Dedifferentiated amniotic fluid mesenchymal stem cell (primary cell): ENCODE measurements around the gene GPX2.

Experiments used
- DNase-seq: peaks from one replicate; pipeline ENCODE4 v3.0.0-alpha.2; 2016; ENCODE audit errors: extremely low spot score

The GPX2 gene

DNA sequence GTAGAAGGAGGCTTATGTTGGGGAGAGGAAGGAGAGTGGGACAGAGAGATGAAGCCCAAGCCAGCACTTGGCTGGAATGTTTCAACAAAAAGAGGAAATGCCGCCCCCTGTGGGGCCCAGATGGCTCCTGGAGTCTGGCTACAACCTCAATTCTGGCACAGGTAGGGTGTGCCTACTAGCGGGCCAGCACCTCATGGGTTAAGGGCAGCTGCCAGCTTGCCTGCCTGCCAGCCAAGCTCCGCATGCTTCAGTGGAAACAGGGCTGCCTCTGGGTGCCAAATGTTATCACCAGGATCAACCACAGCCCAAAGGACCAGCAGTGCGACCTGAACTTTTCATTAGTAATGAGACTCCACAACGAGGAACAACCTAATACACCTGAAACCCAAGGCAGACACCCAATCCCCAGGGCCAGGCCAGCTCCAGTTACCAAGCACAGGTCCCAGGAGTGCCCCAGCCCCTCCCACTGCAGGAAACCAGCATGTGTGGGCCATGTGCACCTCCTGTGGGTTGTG is 18.3 kb upstream of the GPX2 start:
- no peak for DNase-seq

DNA sequence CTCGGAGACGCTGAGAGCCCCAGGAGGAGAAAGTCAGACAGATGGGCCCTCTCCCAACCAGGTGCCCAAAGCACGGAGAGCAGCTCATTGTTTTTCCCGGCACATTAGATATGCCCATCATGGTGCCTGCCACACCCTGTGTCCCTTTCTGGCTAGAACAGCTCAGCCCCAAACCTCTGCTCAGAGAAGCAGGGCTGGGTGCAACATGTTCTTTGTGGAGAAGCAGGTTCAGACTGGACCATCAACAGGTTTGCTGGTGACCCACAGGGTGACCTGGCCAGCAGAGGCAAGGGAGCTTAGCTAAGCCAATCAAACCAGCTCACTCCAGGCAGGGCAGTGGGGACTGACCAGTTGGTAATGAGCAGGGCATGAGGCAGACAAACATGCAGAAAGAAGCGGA is 16.2 kb upstream of the GPX2 start:
- DNase-seq = no peak

DNA sequence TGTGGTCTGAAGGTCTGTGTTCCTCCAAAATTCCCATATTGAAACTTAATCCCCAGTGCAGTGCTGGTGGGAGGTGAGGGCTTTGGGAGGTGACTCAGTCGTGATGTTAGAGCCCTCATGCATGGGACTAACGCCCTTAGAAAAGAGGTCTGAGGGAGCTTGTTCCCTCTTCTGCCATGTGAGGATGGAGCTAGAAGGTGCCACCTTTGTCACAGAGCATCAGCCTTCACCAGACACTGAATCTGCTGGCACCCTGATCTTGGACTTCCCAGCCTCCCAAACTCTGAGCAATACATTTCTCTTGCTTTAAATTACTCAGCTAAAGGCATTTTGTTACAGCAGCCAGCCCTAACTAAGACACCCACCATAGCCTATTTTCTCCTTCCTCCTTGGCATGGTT is 15.7 kb upstream of the GPX2 start:
- no peak for DNase-seq

DNA sequence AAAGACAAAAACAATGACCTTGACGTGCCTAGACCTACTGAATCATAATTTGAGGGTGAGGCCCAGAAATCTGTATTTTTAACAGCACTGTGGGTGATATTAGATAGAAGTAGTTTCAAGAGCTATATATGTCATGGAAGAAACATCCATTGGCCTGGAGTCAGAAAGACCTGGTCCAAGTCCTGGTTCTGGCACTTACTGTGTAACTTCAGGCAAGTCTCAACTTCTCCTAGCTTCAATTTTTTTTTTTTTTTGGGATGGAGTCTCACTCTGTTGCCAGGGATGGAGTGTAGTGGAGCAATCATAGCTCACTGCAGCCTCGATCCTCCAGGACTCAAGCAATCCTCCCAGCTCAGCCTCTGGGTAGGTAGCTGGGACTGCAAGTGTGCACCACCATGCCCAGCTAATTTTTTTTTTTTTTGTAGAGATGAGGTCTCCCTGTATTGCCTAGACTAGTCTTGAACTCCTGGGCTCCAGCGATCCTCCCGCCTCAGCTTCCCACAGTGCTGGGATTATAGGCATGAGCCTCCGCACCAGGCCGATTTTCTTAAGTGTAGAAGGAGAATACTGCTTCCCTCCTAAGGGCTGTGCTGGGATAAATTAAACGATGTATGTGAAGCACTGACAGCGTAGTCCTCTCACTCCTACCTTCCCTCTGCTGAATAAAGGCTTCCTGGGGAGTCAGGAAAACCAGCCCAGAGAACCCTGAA is 14.3 kb upstream of the GPX2 start:
- DNase-seq = no peak

DNA sequence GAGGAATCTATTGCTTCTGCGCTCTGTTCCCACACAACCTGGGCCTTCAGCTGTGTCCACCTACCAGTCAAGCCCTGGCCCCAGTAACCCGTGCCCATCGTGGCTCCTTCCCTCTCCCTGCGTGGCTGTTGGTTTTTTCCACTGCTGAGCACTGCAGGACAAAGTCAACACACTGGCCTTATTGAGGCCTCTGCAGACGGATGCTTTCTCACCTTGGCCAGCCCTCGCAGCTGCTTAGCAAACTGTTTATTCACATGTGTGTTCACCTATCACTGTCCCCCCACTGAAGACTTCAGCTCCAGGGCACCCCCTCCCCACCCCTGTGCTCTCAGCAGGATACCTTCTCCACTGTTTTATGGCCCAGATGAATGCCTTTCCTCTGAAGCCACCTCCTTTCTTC is 12.8 kb upstream of the GPX2 start:
- DNase-seq = no peak

DNA sequence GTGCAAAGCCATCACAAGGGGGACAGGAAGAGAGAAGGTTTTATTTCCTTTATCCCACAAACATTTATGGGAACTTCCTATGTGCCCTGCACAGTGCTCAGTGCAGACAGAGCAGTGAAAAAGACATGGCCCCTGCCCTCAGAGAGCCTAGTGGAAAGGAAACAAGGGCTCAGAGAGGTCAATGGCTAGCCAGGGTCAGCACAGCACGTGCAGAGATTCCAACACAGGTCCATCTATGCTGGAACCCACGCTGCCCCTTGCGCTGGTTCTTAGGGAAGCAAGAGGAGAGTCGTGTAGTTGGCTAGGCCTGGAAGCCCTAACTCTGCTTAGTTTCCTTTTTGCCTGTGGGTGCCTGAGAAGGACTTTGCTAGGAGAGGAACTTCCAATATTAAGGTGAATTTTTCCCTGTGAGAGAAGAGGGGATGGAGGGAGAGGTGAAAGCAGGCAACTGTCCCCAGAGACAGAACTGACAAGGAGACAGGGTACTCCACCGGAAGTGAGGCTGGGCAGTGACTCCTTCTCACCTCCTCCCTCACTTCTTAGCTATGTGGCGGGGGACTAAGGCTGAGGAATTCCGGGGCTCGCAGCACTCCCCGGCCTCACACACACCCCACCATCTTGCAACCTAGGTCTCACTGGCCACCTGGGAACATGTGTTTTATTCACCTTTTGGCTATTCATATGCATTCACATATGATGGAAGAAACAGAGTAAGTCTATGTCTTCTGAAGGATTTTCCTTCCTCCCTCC is 12.1 kb upstream of the GPX2 start:
- no peak for DNase-seq

DNA sequence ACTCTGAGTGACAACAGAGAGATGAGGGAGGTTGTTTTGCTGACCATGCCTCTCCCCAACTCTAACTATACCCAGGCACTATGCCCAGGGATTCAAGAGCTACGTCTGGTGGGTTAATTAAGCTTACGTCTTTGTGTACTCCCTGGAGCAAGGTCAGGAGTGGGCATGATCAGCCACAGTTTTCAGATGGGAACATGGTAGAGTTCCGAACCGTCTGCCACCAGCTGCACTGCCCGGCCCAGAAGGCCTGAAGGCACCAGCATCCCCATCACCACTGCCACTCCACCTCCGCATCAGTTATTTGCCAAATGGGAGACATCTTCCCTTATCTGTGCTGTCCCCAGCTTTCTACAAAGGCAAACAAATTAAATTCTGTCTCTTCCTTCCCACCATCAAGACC is 11.1 kb upstream of the GPX2 start:
- no peak for DNase-seq

DNA sequence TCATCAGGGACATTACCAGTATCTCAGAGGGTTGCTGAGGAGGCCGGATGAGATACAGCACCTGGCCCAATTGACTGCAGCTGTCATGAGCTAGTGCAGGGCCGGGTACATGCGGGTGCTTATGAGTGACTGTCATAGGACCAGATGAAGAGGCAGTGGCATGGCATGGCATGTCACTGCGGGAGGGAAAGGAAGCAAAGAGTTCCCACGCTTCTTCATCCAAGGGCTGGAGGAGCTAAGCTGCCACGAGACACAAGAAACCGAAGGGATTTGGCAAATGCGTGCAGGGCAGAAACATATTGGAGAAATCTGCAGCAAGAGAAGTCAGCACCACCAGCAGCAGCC is 10.7 kb upstream of the GPX2 start:
- no peak for DNase-seq

DNA sequence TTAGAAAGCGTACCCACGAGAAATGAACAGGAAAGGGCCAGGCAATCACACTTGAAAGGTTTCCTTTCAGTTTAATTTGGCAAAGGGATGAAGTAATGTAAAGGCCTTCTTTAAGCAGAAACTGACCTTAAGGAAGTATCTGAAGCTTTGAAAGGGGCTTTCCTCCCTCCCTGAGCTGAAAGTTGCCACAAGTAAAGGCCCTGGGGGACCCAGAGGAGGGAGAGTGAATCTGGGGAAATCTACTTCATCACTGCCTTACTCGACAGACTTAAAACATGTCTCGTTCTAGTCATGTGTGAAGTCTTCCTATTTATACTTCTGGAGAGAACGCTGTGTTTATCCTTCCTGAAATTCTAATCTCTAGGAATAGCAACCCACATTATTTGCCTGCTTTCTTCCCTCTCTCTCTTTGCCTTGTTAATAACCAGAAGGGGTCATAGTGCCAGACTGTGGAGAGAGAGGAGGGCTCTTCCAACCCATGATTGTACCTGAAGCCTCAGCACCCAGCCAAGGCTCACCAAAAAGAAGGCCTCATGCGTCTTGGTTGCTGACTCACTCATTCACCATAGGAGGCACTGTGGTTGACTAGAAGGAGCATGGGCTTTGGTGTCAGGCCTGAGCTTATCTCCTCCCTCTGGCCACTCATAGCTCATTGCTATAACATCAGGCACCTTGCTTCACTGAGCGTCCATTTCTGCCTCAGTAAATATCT is 10.2 kb upstream of the GPX2 start:
- no peak for DNase-seq

DNA sequence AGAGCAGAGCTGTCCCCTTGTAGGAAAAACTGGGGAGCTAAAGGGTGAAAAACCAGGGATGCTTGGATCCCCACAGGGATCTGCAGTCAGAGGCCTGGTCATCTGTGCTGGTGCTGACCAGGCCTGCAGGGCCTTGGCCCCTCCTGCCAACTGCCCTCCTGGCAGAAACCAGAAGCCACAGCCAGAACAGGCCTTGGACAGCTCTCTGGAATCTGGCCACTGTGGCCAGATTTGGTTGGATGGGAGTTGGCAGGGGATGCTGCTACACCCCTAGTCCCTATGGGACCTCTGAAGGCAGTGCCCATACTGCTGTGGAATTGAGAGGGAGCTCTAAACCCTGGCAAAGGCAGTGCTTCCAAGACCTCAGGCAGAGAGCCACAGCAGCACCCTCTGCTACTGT is 9.2 kb upstream of the GPX2 start:
- no peak for DNase-seq

DNA sequence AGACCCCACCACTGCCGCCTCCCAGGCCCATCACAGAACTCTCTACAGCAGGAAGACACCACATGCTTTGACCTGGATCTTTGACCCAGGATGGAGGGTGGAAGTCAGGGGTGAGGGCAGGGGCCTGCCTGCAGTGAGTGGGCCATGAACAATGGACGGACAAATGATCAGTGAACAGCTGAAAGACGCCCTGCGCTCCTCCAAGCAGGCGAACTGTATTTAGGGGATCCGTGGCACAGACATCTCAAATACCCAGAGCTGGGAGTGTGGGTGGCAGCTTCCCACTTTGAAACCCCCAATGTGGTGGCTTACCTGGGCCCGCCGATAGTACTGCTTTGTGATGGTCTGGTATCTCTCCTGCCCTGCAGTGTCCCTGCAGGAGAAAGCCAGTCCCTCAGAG is 8.7 kb upstream of the GPX2 start:
- no peak for DNase-seq

DNA sequence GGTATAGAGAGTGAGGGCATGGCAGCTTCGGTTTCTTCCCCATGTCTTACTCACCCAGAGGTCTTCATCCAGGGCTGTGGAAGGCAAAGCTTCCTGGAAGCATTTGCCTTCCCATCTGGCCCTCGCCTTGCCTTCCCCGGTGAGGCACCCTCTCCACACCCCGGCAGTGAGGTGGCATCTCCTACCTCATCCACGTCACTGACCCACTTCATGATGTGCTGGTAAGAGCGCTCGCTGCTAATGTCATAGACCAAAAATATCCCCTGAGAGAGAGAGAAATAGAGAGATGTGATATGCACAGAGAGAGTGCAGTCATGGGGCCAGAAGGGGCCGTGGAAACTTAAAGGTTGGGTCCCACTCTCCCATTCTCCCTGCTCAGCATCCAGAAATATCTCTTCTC is 8.3 kb upstream of the GPX2 start:
- DNase-seq = no peak

DNA sequence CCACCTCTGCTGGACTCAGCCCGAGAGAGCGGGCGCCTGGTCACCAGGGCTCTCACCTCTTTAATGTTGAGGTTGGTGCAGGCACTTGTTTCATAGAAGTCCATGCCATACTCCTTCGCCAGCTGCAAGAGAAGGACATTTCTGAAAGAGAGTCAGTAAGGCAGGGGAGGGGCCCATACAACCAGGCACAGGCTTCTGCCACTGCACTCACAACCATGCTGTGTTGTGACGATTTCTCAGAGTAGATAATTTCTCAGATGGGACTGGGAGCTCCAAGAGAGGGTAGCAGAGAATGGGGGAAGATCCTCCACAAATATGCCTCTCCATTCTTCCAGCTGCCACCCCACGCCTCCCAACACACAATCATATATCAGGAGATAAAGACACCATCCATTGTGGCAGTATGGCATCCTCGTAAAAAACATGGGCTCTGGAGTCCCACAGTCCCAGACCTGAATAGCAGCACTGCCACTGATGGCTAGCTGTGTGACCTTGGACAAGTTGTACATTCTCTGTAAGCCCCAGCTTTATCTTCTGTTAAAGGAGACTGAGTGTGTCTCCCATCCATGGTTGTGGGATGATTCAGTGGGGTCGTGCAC is 6.2 kb upstream of the GPX2 start:
- no peak for DNase-seq

DNA sequence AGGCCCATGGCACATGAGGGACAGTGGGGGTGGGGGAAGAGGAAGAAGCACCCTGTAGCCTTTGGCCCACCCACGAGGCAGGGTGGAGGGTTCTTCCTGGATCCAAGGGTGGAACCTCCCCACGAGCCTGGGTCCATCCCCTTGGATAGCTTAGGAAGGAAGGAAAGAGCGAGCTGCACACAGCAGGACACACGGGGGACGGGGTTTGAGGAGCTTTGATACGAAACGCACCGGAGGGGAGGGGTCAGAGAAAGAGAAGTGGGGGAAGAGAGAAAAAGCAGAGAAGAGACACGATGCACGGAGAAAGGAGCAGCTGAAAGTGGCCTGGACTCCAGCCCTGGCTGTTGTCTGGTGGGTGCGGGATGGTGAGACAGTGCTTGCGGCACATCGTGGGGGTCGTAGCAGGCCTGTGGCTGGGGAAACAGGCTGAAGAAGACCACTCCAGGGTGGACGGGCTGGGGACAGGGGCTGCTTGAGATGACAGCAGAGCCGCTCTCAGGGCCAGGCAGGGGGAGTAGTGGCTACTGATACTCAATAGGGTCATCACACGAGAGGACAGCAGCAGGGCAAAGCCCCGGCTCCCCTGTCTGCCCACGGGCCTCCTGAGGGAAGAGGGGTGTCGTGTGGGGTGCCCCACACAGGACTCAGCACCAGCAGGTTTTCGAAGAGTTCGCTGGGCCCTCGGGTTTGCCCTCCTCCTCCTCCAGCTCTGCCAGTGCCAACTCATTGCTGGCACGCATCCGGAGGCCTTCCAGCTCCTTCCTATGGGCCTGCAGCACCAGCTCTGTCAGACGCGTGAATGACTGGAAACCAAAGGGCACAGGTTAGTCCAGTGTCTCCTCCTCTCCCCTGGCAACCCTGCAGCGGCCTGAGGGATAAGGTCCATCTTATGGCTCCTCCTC is 5.4 kb upstream of the GPX2 start:
- no peak for DNase-seq

DNA sequence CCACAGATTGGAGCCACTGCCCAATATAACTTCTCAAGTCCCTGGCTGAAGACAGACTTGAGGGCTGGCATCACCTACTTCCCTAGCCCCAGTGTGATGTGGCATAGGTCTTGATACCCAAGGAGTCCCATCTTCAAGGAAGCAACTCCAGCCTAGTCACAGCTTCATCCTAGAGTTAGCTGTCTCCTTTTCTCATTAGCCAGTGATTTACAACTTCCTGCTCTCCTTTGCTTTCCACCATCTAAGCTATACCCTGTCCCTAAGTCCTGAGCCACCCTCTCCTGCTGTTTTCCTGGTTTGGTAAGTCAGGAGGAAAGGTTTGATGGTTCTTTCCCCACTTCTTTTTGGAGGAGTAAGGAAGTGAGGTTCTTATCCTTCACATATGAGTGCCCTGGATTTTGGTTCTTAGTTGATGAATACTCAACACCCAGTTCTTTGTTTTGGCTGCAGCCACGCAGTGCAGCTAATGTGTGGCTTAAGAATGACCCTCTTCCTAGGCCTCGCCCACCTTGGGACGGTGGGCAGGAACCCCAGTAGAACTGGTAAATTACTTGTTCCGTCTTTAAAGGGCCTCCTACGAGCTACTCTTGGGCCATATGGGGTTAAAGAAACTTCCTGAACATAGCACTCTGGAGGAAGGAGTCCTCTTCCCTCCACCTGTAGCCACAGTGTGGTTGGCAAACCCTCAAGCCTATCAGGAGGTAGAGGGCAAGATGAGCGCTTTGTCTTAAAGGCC is 3.9 kb upstream of the GPX2 start:
- no peak for DNase-seq

DNA sequence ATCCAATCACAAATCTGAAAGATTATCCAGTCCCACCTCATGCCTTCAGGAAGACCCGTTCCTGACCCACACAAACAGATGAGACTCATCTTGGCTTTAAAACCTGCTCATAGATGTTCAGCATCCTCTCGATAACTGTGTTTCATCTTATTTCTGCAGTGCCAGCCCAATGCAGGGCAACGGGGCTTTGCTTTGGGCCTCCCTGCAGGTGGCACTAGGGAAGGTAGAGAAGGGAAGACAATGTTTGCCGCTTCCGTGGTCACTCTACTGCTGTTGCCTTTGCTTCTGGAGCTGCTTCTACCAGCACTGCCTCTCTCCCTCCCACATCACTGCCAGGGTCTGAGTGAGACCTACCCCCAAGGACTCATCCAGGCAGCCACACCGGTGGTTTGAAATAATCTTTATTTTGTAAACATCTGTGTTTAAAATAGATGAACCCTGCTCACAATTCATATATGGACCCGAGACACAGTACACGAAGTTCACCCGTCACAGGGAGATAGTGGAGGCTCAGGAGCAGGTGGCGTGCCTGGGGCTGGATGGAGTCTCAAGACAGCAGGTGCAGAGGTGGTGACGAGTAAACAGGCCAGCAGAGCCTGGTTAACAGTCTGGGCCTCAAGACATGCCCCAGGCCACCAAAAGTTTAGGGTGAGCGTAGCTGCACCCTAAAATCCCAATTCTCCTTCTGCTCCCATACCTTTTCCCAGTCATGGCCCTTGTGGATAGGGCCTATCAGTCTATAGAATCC is 3.1 kb upstream of the GPX2 start:
- no peak for DNase-seq

DNA sequence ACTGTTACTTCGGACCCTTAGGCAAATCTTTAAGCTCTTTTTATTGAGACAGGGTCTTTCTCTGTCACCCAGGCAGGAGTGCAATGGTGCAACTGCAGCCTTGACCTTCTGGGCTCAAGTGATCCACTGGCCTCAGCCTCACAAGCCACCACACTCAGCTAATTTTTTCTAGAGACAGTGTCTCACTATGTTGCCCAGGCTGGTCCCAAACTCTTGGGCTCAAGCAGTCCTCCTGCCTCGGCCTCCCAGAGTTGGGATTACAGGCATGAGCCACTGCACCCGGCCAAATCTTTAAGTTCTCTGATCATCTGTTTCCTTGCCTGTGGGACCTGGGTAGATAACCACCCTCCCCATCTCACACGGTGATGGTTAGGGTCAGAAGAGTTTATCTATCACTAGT is 2.3 kb upstream of the GPX2 start:
- DNase-seq = no peak

DNA sequence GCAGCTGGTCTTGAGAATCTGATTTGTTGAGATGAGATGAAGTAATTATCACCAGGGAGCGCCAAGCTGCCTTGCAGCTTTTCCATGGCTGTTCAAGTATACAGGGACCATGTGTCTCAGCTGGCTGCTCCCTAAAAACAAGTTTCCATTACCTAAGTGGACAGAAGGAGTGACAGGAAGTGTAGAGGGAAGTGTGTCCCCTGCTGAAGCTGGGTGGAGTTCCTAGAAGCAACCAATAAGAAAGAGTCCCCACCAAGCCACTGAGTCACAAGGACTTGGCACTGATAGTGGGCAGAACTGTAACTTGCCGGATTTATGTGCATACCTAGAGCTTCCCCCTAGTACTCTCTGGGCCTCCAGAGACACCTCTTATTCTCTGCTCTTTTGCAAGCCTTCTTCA is 1.5 kb upstream of the GPX2 start:
- no peak for DNase-seq

DNA sequence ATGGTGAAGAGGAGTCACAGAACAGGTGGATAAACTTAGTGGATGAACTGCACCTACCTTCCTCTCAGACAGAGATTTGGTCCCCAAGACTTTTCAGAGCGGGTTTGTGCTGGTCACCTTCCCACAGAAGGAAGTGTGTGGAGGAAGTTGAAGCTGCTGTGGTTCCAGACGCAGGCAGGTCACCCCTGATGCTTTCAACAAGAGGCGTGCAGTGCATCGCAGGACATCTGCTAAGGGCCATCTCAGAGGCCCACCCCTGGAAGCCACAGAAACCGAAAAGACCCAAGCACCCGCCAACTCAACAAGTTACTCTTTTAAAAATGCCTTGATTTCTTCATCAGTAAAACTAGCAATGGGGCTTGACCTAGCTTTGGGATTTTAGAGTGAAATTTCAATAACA is 1.0 kb upstream of the GPX2 start:
- no peak for DNase-seq

DNA sequence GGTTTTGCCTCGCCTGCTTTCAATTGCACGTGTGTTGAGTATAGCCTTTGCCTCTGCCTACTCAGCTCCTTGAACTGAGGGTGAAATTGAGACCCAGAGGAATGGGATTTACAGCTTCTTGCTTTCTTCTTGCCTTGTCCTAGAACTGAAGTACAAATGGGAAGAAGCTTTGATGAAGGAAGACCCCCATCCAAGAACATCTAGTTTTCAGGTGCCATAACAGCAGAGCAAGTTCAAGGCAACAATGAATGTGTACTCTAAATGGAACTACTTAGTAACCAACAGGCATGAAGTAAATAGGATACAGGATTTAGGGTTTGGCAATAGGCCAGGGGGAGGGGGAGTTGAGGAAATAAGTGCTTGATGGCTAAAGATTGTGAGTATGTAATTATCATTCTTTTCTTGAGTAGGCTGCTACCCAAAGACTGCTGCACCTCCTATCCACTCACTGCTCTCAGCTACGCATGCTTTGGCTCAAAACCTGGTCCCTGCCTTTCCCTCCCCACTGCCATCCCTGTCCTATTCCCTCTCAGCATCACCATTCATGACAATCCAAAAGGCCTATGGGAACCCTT is 2.1 kb downstream of the GPX2 start:
- DNase-seq = no peak
